IPS-NIHi11 (cell line): Measurements from ENCODE around the gene SYT12.
"Not testable (repeated sequence)": the region's sequence is repeated elsewhere in the genome, so short reads cannot be mapped to it uniquely, and the experiment has no call there.

Source experiments
- DNase-seq: peaks from one replicate; pipeline ENCODE4 v3.0.0; 2012; ENCODE audit warnings: mixed read lengths, low spot score

The SYT12 gene

DNA sequence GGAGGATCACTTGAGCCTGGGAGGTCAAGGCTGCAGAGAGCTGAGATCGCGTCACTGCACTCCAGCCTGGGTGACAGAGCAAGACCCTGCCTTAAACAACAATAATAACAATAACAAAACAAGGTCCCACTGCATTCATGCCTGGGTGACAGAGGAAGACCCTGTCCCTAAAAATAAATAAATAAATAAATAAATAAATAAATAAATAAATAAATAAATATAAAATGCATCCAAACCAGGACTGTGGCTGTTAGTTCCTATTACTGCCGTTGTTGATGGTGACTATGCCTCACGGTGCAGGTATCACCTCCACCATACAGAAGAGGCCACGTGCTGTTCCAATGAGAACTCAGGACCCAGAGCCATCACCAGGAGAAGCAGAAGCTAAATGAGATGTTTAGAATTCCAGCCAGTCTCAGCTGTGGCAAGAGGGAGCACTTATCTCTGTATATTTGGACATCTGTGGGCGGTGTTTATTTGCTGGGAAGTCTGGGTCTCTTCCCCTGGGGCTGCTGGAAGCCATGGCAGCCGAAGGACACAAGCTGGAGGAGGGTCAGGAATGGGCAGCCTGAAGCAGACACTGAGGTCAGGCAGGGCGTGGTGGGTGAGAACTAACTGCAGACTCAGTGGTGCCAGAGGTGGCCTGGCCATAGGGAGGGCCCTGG lies 26.2 kb upstream of the SYT12 start:
- no peak for DNase-seq

DNA sequence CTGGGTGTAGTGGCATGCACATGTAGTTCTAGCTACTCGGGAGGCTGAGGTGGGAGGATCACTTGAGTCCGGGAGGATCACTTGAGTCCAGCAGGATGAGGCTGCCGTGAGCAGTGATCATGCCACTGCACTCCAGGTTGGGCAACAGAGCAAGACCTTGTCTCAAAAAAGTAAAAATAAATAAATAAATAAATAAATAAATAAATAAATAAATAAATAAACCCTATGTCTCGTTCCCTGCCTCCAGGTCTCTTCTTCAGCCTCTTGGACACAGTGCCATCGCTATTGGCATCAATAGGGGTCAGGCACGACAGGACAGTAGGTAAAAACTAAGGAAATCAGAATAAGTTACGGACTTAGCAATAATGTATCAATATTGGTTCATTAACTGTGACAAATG lies 23.4 kb upstream of the SYT12 start:
- no peak for DNase-seq

DNA sequence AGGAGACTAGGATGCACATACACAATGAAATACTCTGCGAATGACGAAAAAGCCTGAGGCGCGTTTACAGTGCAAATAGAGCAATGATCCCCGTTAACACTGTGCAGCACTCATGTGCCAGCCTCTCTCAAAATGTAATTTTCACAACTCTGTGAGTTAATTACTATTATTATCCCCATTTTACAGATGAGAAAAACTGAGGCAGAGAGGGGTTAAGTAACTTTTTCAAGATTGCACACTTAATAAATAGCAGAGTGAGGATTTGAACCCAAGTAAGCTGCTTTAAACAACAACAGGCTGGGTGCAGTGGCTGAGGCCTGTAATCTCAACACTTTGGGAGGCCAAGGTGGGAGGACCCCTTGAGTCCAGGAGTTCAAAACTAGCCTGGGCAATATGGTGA lies 21.6 kb upstream of the SYT12 start:
- DNase-seq: no peak

DNA sequence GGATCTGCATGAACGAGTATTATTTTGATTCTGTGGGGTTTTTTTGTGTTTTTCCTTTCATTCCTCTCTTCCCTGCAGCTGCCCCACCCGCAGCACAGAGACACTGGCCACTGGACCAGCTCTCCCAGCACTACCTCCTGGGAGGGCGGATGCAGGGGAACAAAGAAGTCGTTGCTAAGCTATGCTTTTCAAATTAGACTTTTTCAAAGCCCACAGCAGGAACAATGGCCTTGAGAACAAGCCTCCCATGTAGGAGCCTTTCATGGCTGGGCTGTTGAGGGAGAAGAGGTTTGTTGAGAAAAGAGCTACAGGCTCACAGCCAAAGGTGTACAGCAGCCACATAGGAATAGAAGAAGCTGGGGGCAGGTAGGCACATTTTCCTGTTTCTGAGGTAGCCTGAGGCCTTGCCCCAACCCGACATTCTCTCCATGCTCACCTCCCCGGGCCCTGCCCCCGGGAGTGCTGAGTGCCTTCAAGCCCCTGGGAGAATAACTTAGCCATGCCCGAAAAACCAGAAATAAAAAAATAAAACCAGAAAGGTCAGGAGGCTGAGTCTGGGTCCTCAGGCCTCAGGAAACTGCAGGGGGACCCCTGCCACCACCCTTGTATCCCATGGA lies 20.5 kb upstream of the SYT12 start:
- DNase-seq: peak; percentile 72

DNA sequence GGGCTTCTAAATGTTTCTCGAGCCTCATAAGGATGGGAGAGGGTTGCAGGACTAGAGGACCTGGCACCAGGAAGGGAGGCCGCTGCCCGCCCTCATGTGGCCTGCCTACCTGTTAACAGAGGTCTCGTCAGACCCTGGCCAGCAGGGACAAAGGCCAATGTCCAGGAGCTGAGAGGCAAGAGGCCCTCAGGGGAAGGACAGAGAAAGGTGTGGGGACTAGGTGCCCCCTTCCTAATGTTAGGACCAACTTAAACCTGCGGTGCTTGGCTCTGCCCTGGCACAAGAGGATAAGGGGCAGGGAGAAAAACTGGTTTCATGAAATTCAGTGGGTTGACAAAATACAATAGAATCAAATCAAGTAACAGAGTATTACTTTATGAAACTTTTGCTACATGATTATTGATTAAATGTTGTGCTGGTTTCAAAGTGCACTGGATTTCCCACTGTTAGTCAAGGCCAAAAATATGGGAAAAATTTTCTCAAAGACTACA lies 20.0 kb upstream of the SYT12 start:
- no peak for DNase-seq

DNA sequence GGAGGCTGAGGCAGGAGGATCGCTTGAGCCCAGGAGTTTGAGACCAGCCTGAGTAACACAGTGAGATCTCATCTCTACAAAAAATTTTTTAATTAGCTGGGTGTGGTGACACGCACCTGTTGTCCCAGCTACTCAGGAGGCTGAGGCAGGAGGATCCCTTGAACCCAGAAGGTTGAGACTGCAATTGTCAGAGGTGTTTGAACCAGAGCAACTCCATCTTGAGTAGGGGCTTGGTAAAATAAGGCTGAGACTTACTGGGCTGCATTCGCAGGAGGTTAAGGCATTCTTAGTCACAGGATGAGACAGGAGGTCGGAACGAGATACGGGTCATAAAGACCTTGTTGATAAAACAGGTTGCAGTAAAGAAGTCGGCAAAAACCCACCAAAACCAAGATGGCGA lies 17.7 kb upstream of the SYT12 start:
- DNase-seq: not testable (repeated sequence)

DNA sequence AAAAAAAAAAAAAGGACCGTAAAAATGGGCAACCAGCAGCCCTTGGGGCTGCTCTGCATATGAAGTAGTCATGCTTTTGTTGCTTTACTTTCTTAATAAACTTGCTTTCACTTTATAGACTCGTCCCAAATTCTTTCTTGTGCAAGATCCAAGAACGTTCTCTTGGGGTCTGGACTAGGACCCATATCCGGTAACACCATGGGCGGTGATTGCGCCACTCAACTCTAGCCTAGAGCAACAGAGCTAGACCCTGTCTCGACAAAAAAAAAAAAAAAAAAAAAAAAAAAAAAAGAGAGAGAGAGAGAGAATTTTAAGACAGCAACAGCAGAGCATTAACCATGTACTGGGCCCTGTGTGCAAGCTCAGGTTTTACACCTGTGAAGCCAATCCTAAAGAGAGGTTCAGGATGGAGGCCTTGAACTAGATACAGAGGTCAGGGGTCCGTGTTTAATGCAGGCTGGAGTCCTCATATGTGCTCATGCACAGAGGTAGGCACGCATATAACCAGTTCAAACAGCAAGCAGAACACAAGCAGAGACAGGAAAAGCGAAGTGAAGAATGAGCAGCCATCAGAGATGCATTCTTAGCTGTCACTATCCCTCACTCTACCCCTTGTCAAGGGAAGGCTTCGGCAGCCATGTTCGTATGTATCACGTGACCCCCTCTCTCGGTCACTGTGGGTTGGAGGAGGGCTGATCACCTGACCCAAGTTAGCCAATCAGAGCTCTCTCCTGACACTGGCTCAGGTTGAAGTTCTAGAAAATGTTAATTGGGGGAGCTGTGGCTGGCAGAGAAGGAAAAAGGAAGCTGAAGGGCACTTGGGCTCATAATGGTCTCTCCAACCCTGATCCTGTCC lies 16.7 kb upstream of the SYT12 start:
- peak; percentile 91 for DNase-seq

DNA sequence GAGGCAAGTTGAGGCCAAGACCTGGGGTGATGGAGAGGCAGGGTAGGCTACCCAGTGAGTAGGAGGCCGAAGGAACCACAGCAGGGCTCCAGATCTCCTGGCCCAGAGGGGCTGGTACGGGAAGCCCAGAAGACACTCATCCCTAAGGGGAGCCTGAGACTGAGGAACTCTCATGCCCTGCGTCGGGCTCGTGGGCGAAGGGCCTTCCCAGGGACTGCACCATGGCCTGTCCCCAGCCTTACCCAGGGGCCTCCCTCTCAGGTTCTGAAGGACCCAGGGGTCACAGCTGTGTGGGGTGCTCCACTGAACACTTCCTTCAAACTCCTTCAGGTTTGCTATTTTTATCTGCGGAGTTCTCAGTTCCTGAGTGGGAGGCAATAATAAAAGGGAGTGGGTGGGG lies 15.8 kb upstream of the SYT12 start:
- DNase-seq: no peak

DNA sequence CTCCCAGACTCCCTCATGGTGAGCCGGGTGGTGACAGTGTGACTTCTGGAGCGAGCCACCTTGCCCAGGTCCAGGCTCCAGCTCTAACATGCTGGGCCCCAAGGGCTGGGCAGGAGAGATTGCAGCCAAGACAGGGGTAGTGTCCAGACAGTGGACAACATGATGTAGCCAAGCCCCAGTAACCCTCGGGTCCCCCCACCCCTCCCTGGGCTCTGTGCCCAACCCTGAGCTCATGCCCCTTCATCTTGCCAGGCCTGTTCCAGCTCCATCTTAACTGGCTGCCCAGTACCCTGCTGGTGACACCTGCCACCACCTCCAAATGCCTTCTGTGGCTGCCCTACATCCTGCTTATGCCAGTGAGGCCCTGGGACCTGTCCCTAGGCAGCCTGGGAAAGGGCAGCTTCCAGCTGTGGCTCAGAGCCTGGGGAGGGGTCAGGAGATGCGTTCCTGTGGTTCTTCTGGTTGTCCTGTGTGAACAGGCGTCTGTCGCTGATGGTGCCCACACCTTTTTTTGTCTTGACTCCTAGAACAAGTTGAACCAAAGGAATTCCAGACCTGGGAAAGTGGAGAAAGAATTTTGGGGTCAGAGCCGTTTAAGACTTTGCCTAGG lies 12.5 kb upstream of the SYT12 start:
- DNase-seq: no peak

DNA sequence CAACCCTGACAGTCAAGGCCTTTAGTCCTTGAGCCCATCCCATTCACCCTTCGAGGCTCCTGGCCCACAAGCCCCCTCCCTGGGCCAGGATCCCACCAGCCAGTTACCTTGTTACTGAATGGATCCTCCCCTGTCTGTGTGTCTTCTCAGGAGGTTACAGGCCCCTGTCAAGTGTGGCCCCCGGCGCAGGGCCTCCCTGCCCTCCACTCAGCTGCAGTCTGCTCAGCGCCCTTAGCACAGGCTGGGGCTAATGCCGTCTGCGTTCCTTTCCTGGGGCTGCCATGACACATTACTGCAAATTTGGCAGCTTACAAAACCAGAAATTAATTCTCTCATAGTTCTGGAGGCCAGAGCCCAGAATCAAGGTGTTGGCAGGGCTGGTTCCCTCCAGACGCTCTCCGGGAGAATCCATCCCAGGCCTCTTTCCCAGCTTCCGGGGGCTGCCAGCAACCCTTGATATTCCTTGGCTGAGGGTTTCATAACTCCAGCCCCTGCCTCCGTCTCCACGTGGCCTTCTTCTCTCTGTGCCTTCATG lies 9.4 kb upstream of the SYT12 start:
- DNase-seq: no peak

DNA sequence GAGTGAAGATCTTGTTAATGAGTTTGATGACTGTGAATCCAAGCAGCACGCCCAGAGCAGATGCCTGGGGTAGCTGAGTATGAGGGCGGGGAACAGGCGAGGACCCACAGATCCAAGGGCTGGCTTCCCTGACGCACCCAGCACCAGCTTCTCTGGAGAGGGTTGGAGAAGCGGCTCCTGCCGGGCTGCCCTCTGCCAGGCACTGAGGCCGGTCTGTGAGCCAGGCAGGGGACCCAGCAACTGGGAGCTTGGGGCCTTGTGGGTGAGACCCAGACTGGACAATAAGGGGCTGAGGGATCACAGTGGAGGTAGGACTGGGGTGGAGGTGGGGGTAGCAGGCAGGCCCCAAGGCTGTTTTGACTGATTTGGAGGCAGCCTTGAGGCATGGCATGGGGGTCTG lies 8.6 kb upstream of the SYT12 start:
- DNase-seq: no peak

DNA sequence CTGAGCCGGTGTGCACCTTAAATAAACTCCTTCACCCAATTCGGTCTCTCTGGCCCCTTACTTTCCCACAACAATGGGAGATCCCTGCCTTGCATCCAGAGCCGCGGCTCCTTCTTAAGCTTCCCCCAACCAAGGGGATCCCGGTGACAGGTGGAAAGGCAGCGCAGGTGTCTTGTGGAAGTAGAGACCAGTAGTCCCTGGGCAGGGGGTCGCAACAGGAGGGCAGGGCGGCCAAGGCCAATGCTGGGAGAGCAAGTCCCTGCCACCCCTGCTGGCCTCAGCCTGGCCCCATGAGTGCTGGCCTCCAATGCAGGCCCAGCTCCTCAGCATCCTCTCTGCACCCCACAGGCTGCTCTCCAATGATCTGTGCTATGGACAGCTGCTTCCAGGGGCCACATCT lies 7.9 kb upstream of the SYT12 start:
- DNase-seq: no peak

DNA sequence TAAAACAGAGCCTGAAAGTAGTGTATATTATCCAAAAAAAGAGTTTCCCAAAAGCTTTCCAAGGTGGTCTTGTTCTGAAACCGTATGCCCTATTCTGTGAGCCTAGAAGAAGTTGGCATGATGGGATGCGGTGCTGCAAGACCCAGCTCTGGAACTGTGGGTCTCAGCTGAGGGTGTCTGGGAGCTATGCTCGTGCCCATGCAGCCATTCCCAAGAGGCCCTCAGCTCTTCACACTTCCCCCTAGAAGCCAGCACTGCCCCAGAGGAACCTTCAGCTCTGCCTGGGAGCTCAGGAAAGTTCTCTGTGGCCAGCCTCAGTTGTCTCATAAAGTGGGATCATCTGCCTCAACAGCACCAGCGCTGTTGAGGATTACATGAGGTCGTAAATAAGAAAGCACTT lies 6.4 kb upstream of the SYT12 start:
- no peak for DNase-seq

DNA sequence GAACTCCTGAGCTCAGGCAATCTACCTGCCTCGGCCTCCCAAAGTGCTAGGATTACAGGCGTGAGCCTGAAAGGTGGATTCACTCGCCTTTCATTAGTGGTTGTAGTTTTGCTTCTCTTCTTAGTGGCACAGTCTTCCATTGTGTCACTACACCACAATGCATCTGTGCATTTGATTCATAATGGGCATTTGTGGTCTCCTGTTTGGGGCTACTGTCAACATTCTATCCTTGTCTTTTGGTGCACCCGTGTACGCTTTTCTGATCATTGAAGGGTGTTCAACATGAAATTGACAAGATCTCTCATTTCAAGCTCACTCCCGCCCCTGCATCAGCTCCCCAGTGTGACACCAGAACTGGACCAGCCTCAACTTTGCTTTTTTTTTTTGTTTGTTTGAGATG lies 2.0 kb upstream of the SYT12 start:
- DNase-seq: no peak

DNA sequence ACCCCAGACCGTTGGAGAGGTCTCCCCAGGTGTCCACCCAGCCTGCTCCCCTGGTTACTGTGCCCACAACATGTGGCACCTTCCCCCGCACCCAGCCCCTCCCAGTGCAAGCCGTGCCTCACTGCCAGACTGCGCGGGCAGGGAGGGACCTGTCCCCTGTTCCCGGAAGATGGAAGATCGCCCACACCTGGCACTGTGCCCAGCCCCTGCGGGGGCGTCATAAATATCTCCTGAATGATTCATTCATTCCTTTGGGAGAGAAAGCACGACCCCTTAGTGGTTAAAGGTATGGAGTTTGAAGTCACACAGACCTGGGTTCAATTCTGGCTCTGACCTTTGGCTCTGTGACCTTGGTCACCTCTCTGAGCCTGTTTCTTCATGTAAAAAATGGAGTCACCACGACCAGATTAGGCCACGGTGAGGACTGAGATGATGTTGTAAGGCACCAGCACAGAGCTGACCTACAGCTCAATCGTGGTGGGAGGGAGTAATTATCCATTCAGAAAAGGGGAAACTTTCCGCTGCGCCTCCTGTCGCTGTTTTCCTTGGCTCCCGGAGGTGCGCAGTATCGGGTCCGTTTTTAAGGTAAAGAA lies 497 bp upstream of the SYT12 start:
- DNase-seq: no peak

DNA sequence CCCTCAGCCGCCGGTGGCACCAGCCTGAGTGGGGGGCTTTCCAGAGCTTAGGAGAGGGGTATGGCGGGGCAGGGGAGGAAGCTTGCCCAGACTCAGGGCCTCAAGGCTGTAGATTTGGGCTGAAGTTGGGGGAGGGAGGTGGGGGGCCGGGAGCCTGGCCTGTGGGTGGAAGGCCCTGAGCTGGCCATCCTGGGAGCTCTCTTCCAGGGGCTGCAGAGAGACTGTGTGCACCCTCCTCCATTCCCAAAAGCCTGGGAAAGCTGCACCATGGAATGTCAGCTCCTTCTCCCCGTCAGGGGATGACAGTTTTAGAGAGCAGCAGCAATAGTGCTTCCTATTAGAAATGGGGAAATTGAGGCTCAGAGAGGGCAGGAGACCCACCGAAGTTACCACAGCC lies 1.0 kb downstream of the SYT12 start:
- DNase-seq: no peak

DNA sequence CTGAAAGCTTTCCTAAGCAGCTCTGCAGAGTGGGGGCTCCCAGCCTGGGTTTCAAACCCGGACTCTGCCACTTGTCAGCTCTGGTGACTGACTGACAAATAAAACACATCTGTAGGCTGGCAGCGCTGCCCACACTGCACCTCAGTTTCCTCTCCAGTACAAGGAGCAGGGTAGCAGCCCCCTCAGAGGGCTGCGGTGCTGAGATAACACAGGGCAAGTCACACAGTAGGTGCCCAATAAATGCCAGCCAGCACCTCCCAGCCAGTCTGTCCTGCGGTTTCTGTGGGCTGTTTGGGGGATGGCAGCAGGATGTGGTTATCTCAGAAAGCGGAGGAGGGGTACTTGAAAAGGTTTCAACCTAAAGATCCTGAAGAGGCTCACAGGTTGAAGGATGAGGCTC lies 1.5 kb downstream of the SYT12 start:
- no peak for DNase-seq

DNA sequence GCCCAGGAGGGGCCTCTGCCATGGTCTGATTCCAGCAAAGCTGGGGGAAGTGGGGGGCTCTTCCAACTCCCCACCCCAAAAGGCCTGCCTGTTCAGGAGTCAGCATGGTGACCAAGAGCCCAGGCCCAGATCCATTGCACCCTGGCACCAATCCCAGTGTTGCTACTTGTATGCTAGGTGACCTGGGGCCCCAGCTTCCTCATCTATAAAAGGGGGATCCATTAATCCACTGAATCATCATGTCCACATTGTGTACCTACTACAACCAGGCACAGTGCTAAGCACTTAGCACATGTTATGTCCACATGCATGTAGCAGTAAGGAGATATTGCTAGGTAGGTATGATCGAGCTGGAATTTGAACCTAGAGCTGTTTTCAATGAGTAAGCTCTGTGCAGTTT lies 2.0 kb downstream of the SYT12 start:
- no peak for DNase-seq

DNA sequence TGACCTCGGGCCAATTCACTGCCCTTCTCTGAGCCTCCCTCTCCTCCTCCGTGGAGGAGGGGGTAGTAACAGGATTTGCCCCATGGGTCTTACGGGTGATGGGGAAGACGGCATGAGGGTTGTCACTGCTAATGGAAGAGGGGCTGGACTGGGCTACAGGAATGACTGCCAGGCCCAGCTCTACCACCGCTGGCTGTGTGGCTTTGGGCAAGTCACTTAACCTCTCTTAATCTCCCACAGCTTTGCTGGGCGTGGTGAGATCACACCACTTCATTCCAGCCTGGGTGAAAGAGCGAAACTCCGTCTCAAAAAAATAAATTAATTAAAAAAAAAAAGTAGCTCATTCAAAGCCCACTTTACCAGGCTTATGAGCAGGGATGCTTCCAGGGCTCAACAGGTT lies 2.8 kb downstream of the SYT12 start:
- DNase-seq: no peak

DNA sequence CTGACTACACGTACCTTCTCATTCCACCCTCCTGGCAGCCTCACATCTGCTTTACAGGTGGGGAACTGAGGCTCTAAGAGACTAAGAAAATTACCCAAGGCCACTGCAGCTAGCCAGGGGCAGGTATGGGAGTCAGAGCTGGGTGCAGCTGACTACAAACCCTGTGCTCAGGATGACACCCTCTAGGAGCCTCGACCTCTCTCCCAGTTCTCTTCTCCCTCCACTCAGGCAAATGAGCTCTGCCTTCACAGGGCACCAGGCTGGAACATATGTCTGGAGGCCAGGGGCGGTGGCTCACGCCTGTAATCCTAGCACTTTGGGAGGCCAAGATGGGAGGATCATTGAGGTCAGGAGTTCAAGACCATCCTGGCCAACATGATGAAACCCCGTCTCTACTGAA lies 4.0 kb downstream of the SYT12 start:
- DNase-seq: no peak

DNA sequence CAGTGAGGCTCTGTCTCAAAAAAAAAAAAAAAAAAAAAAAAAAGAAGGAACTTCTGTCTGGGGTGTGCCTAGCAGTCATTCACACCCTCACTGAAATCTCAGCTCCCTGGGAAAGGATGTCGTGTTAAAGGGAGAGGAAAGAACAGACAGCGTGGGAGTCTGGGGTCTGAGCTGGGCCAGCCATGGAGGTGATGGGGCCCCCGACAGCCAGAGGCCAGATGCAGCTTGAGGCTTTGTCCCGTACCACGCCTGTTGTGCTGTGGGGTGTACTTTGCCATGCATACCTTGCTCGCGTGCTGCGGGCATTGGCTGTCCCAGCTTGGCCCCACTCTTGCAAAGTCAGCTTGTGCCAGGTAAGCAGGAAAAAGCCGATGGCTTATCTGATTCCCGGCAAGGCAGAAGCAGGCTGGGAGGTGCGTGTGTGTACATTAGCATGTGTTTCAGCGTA lies 4.6 kb downstream of the SYT12 start:
- no peak for DNase-seq

DNA sequence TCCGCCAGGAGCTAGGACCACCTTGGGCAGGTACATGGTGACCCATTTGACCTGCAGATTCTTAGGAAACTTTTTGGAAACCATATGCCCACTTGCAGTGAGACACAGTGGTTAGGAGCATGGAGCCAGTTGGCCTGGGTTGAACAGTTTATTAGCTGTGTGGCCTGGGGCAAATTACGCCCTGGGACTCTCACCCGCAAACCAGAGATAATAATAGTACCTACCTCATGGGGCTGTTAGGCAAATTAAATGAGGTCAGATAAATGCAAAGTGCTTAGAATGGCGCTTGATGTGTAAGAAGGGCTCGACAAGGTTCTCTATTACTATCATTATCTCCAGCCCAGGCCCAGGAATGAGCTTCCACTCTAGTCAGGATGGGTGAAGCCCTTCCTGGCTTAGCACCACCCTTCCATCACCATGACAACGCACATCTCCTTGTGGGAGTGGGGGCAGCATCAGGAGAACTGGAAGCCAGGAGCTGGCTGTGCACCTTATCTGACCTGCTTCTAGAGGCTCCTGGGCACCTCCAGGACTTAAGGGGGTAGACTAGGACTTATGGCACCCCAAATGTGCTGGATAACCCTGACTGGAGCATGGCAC lies 5.1 kb downstream of the SYT12 start:
- no peak for DNase-seq
